ENCODE measurements around the gene OPN1SW.

Gene OPN1SW

GRCh38 chr7:128735436-128735835, 40.2 kb downstream of the OPN1SW start:
- in situ Hi-C loops (cut with MboI; ENCODE audit: low sequenced_read_pairs) = no loop called here

DNA sequence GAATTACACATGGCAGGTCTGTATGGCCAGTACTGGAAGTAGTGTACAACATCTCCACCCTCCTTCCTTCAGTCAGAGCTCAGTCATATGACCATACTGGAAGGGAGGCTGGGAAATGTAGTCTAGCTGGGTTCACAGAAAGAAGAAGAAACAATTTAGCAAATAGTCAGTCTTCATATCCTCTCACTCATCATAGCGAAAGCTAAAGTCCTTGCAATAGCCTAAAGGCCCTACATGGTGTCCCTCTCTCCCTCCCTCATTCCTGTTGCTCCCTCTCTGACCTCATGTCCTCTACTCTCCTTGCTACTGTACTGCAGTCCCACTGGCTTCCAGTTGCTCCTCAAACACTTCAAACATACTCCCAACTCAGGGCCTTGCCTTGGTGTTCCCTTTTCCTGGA, 40.7 kb downstream of the OPN1SW start:
- in situ Hi-C loops (cut with MboI; ENCODE audit: low sequenced_read_pairs) = no loop called here

DNA sequence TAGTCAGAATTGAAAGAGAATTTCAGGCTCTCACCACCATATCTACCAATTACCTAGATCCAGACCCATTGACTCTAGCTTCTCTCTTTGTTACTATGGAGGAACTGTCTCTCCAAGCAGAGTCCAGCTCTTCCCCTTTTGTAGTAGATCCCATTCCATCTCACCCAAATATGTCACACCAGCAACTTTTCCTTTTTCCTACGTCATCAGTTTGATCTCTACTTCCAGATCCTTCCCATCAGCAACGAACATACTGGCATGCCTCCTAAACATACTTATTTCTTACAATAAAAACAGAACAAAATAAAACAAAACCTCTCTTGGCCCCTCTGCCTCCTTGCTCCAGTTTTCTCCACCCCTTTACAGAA, 42.3 kb downstream of the OPN1SW start:
- in situ Hi-C loops (cut with MboI; ENCODE audit: low sequenced_read_pairs) = no loop called here

- in situ Hi-C loops (cut with MboI; ENCODE audit: low sequenced_read_pairs) = no loop called here
Observed at GRCh38 chr7:128732521-128733277, 42.9 kb downstream of the OPN1SW start.

- in situ Hi-C loops (cut with MboI; ENCODE audit: low sequenced_read_pairs) = no loop called here
Observed at GRCh38 chr7:128731184-128731583, 44.4 kb downstream of the OPN1SW start.

DNA sequence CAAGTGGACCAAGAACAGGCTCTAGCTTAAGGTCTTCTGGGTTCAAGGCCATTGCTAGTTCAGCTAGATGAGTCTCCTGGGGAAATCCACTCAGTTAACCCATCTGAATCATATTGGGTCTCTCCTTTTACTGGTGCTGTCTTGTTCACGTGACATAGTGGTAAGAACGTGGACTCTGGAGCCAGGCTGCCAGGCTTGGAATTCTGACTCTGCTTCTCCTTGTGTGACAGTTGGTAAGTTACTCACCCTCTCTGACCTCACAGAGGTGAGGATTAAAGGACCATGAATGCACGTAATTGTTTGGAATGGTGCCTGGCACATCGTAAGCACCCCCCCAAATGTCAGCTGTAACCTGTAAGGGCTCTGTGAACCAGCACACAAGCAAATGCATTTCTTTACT, 46.1 kb downstream of the OPN1SW start:
- in situ Hi-C loops (cut with MboI; ENCODE audit: low sequenced_read_pairs) = no loop called here

GRCh38 chr7:128728598-128728997, 47.0 kb downstream of the OPN1SW start:
- in situ Hi-C loops (cut with MboI; ENCODE audit: low sequenced_read_pairs) = no loop called here

DNA sequence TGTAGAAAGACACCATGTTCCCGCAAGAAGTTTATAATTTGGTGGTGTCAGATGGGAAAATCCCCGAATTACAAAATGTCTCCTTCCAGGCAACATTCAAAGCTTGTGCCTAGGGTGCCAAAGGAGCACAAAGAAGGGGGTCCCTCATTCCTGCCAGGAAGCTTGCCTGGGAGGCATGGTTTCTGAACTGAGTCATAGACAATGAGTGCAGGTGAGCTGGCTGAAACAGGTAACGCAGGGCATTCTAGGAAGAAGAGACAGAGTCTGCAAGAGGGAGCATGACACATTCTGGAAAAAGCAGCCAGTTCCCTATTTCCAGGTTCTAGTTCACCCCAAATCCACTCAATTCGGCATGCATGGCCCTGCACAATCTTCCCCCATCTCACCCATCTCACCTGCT, 48.4 kb downstream of the OPN1SW start:
- in situ Hi-C loops (cut with MboI; ENCODE audit: low sequenced_read_pairs) = no loop called here

- in situ Hi-C loops (cut with MboI; ENCODE audit: low sequenced_read_pairs) = no loop called here
Observed at GRCh38 chr7:128726737-128727072, 48.9 kb downstream of the OPN1SW start.

DNA sequence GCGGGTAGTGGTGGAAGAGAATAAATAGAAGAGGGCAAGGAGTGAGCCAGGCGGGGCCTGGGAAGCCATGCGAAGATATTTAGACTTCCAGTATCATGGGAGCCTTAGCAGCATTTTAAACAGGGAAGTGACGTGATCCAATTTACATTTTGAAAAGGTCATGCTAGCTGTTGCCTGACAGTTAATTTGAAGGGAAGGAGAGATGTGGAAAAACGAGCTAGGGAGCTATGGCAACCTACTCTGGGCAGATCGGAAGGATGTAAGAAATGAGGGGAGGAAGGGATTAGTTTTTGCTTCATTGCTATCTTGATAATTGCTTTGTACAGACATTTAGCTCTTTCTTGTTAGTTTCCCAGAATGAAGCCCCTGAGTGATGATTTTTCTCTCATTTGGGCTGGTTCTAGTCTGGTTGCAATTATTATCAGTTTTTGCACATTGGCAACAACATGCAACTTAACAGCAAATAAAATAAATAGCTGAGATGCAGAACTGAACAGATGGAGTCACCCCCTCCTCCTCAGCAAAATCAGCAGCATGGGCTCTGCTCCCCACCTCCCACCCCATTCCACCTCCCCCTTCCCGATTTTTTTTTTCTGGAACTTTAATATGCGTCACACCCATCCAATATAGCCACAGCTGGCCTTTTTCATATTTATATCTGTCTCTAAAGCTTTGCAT, 49.4 kb downstream of the OPN1SW start:
- in situ Hi-C loops (cut with MboI; ENCODE audit: low sequenced_read_pairs) = no loop called here

DNA sequence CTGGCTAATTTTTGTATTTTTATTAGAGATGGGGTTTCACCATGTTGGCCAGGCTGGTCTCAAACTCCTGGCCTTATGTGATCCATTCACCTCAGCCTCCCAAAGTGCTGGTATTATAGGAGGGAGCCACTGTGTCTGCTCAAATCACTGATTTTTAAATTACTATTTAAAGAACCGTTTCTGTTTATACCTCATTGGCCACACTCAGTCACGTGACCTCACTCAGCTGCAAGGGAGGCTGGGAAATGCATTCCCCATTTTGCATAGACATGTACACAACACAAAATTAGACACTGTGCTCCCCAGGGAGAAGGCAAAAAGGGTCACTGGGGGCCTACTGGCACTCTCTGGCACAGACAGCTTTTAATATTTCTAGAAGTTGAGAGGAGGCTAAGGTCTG, 50.1 kb downstream of the OPN1SW start:
- in situ Hi-C loops (cut with MboI; ENCODE audit: low sequenced_read_pairs) = no loop called here

- in situ Hi-C loops (cut with MboI; ENCODE audit: low sequenced_read_pairs) = no loop called here
Observed at GRCh38 chr7:128724743-128725142, 50.9 kb downstream of the OPN1SW start.
